GM21423 (cell line): ENCODE results near the gene TMEM100.
"Not testable (repeated sequence)": the region's sequence is repeated elsewhere in the genome, so short reads cannot be mapped to it uniquely, and the experiment has no call there.

ENCODE experiments used
- ATAC-seq: cut with Tn5 transposase; IDR thresholded peaks from one replicate; pipeline ENCODE4 v1.9.1; 2021; ENCODE audit warnings: mild to moderate bottlenecking, moderate library complexity; ENCODE audit not compliant: unreplicated experiment

TMEM100 gene

GRCh38 chr17:55690105-55690508, 32.6 kb downstream of the TMEM100 start:
- no peak for ATAC-seq

- ATAC-seq: no peak
Measured at GRCh38 chr17:55689672-55690071, 33.0 kb downstream of the TMEM100 start.

GRCh38 chr17:55688057-55688456, 34.6 kb downstream of the TMEM100 start:
- ATAC-seq: no peak

- ATAC-seq: no peak
Measured at GRCh38 chr17:55687037-55687436, 35.6 kb downstream of the TMEM100 start.

- no peak for ATAC-seq
Measured at GRCh38 chr17:55683550-55684315, 38.9 kb downstream of the TMEM100 start.

GRCh38 chr17:55681342-55681700, 41.3 kb downstream of the TMEM100 start:
- no peak for ATAC-seq

- ATAC-seq: no peak
Measured at GRCh38 chr17:55680686-55681341, 41.9 kb downstream of the TMEM100 start.

- ATAC-seq: no peak
Measured at GRCh38 chr17:55677446-55677845, 45.2 kb downstream of the TMEM100 start.

GRCh38 chr17:55676274-55676673, 46.4 kb downstream of the TMEM100 start:
- ATAC-seq: no peak

GRCh38 chr17:55673743-55674506, 48.7 kb downstream of the TMEM100 start:
- no peak for ATAC-seq

- no peak for ATAC-seq
Measured at GRCh38 chr17:55672585-55673501, 49.8 kb downstream of the TMEM100 start.

- ATAC-seq: not testable (repeated sequence)
Measured at GRCh38 chr17:55672010-55672409, 50.7 kb downstream of the TMEM100 start.
